PC-9 (cell line): Measurements from ENCODE around the gene GRAMD2A.

ENCODE experiments used
- EZH2 ChIP-seq: fragments of 200-600 bp; sonication (generic); IDR thresholded peaks from 2 replicates; pipeline ENCODE4 v1.8.0; 2017; ENCODE audit warnings: antibody characterized with exemption, low read depth
- TF ChIP-seq, protein P1 (sequence below): fragments of 200-600 bp; sonication (generic); conservative IDR thresholded peaks from 2 replicates; pipeline ENCODE4 v1.6.1; 2017; ENCODE audit warnings: mixed run types, antibody characterized with exemption, mild to moderate bottlenecking, moderate library complexity

DNA sequence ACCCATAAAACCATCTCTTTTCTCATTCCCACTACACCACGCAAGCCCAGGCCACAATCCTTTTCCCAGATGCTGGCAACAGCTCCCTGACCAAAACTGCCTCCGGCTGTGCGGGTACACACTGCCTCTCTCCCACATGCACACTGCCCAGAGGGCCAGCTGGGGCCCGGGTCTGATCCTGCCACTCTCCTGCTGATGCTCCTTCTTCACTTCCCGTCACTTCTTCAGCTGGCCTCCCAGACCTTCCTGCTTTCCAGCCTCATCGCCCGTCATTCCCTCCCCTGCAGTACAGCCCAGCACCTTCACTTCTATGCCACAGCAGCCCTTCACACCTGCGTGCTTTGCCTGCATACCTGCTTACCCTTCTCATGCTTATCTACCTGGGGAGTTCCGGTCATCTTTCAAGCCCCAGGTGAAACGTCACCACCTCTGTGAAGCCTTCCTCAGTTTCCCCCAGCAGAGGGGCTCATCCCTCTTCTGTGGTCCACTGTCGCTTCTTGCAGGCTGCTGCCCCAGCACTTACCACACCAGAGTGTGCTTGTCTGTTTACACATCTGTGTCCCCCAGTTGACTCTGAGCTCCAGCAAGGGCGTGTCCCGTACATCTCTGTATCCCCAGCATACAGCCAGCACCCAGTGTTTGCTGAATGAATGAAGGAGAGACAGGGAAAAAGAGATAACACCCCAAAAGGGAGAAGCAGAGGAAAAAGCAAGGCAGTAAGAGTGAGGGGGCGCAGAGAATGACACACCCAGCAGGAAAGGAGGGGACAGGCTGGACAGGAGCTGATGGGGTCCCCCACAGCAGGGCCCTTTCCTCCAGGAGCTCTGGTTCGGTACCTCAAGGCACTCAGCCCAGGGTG lies 22.2 kb downstream of the GRAMD2A start:
- TF ChIP-seq, protein P1, sequence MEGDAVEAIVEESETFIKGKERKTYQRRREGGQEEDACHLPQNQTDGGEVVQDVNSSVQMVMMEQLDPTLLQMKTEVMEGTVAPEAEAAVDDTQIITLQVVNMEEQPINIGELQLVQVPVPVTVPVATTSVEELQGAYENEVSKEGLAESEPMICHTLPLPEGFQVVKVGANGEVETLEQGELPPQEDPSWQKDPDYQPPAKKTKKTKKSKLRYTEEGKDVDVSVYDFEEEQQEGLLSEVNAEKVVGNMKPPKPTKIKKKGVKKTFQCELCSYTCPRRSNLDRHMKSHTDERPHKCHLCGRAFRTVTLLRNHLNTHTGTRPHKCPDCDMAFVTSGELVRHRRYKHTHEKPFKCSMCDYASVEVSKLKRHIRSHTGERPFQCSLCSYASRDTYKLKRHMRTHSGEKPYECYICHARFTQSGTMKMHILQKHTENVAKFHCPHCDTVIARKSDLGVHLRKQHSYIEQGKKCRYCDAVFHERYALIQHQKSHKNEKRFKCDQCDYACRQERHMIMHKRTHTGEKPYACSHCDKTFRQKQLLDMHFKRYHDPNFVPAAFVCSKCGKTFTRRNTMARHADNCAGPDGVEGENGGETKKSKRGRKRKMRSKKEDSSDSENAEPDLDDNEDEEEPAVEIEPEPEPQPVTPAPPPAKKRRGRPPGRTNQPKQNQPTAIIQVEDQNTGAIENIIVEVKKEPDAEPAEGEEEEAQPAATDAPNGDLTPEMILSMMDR: no peak
- TF ChIP-seq EZH2: no peak
